Sigmoid colon (tissue), 7 donors: ENCODE measurements around the gene ST6GALNAC4. TPM values are rescaled to one million over a fixed set of nuclear protein-coding genes. Genes with fewer than 3 reads are reported as not detected.

Experiments used
- DNase-seq: peaks from one replicate; pipeline ENCODE4 v3.0.0-alpha.2; 2019
- H3K27ac ChIP-seq, 4 donors: fragments of 200-600 bp; sonication (generic); one replicate each; pipeline ENCODE4 v1.5.1; 2016 to 2019; ENCODE audit warnings: mild to moderate bottlenecking in 1 of 4
- H3K27me3 ChIP-seq, 3 donors: fragments of 200-600 bp; sonication (generic); one replicate each; pipeline ENCODE4 v1.5.1; 2019; ENCODE audit warnings: mild to moderate bottlenecking in 1 of 3
- H3K36me3 ChIP-seq, 4 donors: fragments of 200-600 bp; sonication (generic); one replicate each; pipeline ENCODE4 v1.5.1; 2016 to 2019
- H3K4me1 ChIP-seq, 4 donors: fragments of 200-600 bp; sonication (generic); one replicate each; pipeline ENCODE4 v1.5.1; 2017 to 2019
- H3K4me3 ChIP-seq, 4 donors: fragments of 200-600 bp; sonication (generic); one replicate each; pipeline ENCODE4 v1.5.1; 2017 to 2019; ENCODE audit warnings: mild to moderate bottlenecking in 2 of 4, moderate library complexity in 1 of 4
- H3K9me3 ChIP-seq, 4 donors: fragments of 200-600 bp in 3 of 4; sonication (generic) in 3 of 4; one replicate each; pipeline versions ENCODE4 v1.5.1 to v1.6.1; 2013 to 2019
- CTCF ChIP-seq, 4 experiments: fragments of 450-650 bp in 3 of 4; fragments of 200-600 bp in 1 of 4; IDR thresholded peaks; one replicate each; pipeline ENCODE4 v1.5.1; 2016 to 2019; ENCODE audit warnings: antibody characterized with exemption in 4 of 4, mild to moderate bottlenecking in 3 of 4, moderate library complexity in 2 of 4
- EP300 ChIP-seq, 4 donors: sonication (generic); formaldehyde crosslinking; IDR thresholded peaks; one replicate each; pipeline ENCODE4 v1.6.1; 2017; ENCODE audit warnings: antibody characterized with exemption in 4 of 4
- POLR2A ChIP-seq, 2 donors: fragments of 450-650 bp; IDR thresholded peaks; one replicate each; pipeline ENCODE4 v1.6.1; 2016; ENCODE audit warnings: antibody characterized with exemption in 2 of 2, mild to moderate bottlenecking in 2 of 2, moderate library complexity in 2 of 2
- POLR2AphosphoS5 ChIP-seq, 4 donors: sonication (generic); formaldehyde crosslinking; IDR thresholded peaks; one replicate each; pipeline ENCODE4 v1.6.1; 2017; ENCODE audit warnings: antibody characterized with exemption in 4 of 4
- WGBS, 2 donors: extraction: QIAGEN DNeasy Blood & Tissue Kit; methylation state at CpG; one replicate each; pipeline ENCODE4 v1.1.7; 2013; 5-methylcytosine and 5-hydroxymethylcytosine counted together
- intact Hi-C: fragments of 100-400 bp; cut with DNase I; formaldehyde crosslinking; loops from one replicate; pipeline ENCODE4 v1.15.1; 2023
- polyA plus RNA-seq, 3 donors: library from polyadenylated mRNA; stranded (reverse); fragments of 200-250 nt; gene quantifications; one replicate each; pipeline ENCODE4 v1.2.3, GENCODE V29; 2013
- total RNA-seq, 4 donors: library from RNA; depleted of rRNA; stranded (reverse); fragments of >200 nt; gene quantifications; one replicate each; pipeline ENCODE4 v1.1.0, GENCODE V29; 2016
- donor health status: healthy with polysubstance abuse.
- donor health status: Bipolar disorder and iron deficiency.
- donor health status: healthy.

ST6GALNAC4 gene
- total and polyA plus RNA-seq, 7 donors = 22.8 to 51.1 (median 27.0) TPM

GRCh38 chr9:127868278-127868902, 48.5 kb downstream of the ST6GALNAC4 start:
- Histone ChIP-seq H3K27ac (no peak overlapping the region), H3K4me1 (peaks cover 0 to 6% (median 5%) of the 10 kb centered on the region in 4 donors), H3K4me3 (no peak overlapping the region), H3K36me3 (peaks cover 0 to 47% (median 16%) of the 10 kb centered on the region in 4 donors), H3K9me3 (no peaks in the 10 kb centered on the region), H3K27me3 (no peaks in the 10 kb centered on the region)
- intact Hi-C loops = loop anchor here (2.0 kb wide), 1 partner anchor 278 kb away; no protein-coding TSS in a partner anchor
- WGBS, 2 donors = 93 to 94% methylated on average over 18 of the region's 18 CpGs
- TF ChIP-seq EP300 (IDR thresholded peaks at IDR 0.05) = no peak
- no peak for TF ChIP-seq POLR2AphosphoS5 (IDR thresholded peaks at IDR 0.05)
- TF ChIP-seq CTCF (IDR thresholded peaks at IDR 0.05) = no peak
- no peak for TF ChIP-seq POLR2A (IDR thresholded peaks at IDR 0.05)
- no peak for DNase-seq

DNA sequence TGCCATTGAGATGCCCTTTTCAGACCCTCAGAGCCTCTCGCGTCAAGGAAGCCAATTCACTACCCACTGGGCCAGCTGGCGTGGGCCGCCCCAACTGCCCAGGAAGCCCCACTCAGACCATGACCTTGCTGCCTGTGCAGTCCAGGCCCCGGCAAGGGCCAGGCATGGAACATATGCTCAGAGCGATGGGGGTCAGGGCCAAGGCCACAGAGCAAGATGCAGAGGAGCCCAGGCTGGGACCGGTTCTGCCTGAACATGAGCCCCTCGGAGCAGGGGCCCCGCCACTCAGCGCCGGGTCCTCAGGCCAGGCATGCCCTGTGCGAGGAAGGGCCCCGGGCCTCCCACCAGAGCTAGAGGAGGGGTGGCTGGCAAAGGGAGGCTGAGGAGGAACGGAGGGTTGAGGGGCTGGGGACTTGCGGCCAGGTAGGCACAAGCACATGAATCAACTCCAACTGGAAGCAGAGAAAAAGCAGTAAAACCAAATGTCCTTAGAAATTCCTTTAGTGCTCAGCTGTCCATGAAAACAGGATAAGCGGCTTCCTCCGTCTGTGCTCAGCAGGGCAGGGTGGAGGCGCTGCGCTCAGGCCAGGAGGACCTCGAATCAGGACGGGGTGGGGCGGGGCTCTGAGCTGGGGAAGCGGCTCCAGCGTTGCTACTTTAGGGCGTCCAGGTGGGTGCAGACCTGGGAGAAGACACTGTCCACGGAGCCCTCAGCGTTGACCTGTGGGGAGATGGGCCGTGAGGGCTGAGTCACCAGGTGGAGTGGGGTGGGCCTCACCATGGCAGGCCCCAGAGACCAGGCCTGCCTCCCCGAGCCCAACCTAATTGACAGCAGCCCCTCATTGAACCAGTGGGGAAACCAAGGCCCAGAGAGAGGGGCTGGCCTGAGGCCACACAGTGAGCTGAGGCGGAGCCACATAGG, 49.2 kb downstream of the ST6GALNAC4 start:
- Histone ChIP-seq H3K9me3 (no peaks in the 10 kb centered on the region), H3K27ac (peak overlapping the region in 2 of 4 donors; percentile 43 to 56), H3K27me3 (no peaks in the 10 kb centered on the region), H3K36me3 (peaks cover 0 to 43% (median 15%) of the 10 kb centered on the region in 4 donors), H3K4me3 (no peak overlapping the region), H3K4me1 (peaks cover 0 to 3% (median 2%) of the 10 kb centered on the region in 4 donors)
- intact Hi-C loops = loop anchor here (2.0 kb wide), 1 partner anchor 277 kb away; no protein-coding TSS in a partner anchor
- TF ChIP-seq EP300 (IDR thresholded peaks at IDR 0.05) = no peak
- no peak for TF ChIP-seq POLR2A (IDR thresholded peaks at IDR 0.05)
- TF ChIP-seq CTCF (IDR thresholded peaks at IDR 0.05) = no peak
- no peak for TF ChIP-seq POLR2AphosphoS5 (IDR thresholded peaks at IDR 0.05)
- WGBS, 2 donors = 84 to 87% methylated on average over 30 of the region's 30 CpGs
- no peak for DNase-seq

DNA sequence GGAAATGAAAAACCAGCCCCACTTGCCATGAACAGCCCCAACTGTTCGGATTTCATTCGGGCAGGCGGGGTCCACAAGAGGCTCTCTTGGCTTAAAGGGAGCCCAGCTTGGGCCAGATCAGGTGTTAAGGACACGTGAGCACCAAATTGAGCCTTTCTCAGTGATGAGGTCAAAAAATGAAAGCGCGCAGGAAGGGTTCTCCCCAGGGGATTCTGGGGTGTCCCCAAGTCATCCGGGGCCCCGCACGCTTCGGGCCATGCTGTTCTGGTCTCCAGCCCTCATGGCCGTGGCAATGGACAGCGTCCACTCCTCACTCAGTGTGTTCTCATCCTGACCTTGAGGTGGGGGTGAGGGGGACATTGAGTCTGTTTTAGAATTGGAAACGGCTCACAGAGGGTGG, 50.3 kb downstream of the ST6GALNAC4 start:
- Histone ChIP-seq H3K27ac (no peak overlapping the region), H3K4me3 (no peak overlapping the region), H3K36me3 (peaks cover 0 to 32% (median 9%) of the 10 kb centered on the region in 4 donors), H3K9me3 (no peaks in the 10 kb centered on the region), H3K27me3 (no peaks in the 10 kb centered on the region), H3K4me1 (peaks cover 0 to 12% (median 11%) of the 10 kb centered on the region in 4 donors)
- 92% methylated on average over 13 of the region's 13 CpGs for WGBS, 2 donors
- TF ChIP-seq CTCF (IDR thresholded peaks at IDR 0.05) = no peak
- TF ChIP-seq POLR2AphosphoS5 (IDR thresholded peaks at IDR 0.05) = no peak
- TF ChIP-seq POLR2A (IDR thresholded peaks at IDR 0.05) = no peak
- no peak for TF ChIP-seq EP300 (IDR thresholded peaks at IDR 0.05)
- no peak for DNase-seq
- intact Hi-C loops = no loop called here

- Histone ChIP-seq H3K4me1 (peaks cover 0 to 15% (median 12%) of the 10 kb centered on the region in 4 donors), H3K9me3 (no peaks in the 10 kb centered on the region), H3K27ac (no peak overlapping the region), H3K36me3 (peaks cover 0 to 25% (median 6%) of the 10 kb centered on the region in 4 donors), H3K27me3 (no peaks in the 10 kb centered on the region), H3K4me3 (no peak overlapping the region)
- DNase-seq = no peak
- intact Hi-C loops = no loop called here
- 68% methylated on average over 19 of the region's 19 CpGs for WGBS, 2 donors
- no peak for TF ChIP-seq POLR2AphosphoS5 (IDR thresholded peaks at IDR 0.05)
- TF ChIP-seq CTCF (IDR thresholded peaks at IDR 0.05) = no peak
- no peak for TF ChIP-seq EP300 (IDR thresholded peaks at IDR 0.05)
- no peak for TF ChIP-seq POLR2A (IDR thresholded peaks at IDR 0.05)
Measured at GRCh38 chr9:127865645-127866464, 51.0 kb downstream of the ST6GALNAC4 start.
